ENCODE measurements around the gene MIGA2. TPM values are rescaled to one million over a fixed set of nuclear protein-coding genes. Genes with fewer than 3 reads are reported as not detected.
A peak's percentile ranks its signal among the peaks of the same experiment; 100 is the strongest.

The MIGA2 gene
- total and polyA plus RNA-seq, 4 donors, result 8.0 to 42.6 (median 16.9) TPM

- peaks cover 0 to 6% (median 0%) of the 10 kb centered on the region in 4 donors for H3K36me3 ChIP-seq (ENCODE audit: control insufficient read depth in 4 of 4, insufficient read depth in 3 of 4, low read depth in 1 of 4, low read length in 3 of 4)
- 49% methylated on average over 31 of the region's 31 CpGs for WGBS
- TF ChIP-seq MAX (IDR thresholded peaks at IDR 0.05) (peak; percentile 92), ATF3 (IDR thresholded peaks at IDR 0.05) (no peak), RXRA (IDR thresholded peaks at IDR 0.05) (no peak), FOXA2 (IDR thresholded peaks at IDR 0.05) (no peak), SP1 (IDR thresholded peaks at IDR 0.05) (no peak), FOXA1 (IDR thresholded peaks at IDR 0.05) (no peak), YY1 (IDR thresholded peaks at IDR 0.05) (peak; percentile 59), REST (IDR thresholded peaks at IDR 0.05) (peak; percentile 68), RAD21 (IDR thresholded peaks at IDR 0.05) (peak in 1 of 2 donors; percentile 35), CTCF (IDR thresholded peaks at IDR 0.05; ENCODE audit: low read depth, low read length, missing input control) (peak; percentile 1), TAF1 (conservative IDR thresholded peaks at IDR 0.05) (peak; percentile 31), ZBTB33 (IDR thresholded peaks at IDR 0.05) (no peak), HNF4A (conservative IDR thresholded peaks at IDR 0.05) (no peak), EGR1 (IDR thresholded peaks at IDR 0.05; ENCODE audit: low read depth in 2 of 2) (no peak), JUND (IDR thresholded peaks at IDR 0.05) (no peak), HNF4G (IDR thresholded peaks at IDR 0.05) (no peak), NR2F2 (IDR thresholded peaks at IDR 0.05) (no peak), GABPA (IDR thresholded peaks at IDR 0.05 in 1 of 2, conservative IDR thresholded peaks at IDR 0.05 in 1 of 2) (peak in 1 of 2 donors; percentile 24)
- H3K27ac ChIP-seq (ENCODE audit: low read depth in 1 of 2, low read length in 2 of 2), result peak overlapping the region; percentile 88 to 90
- H3K27me3 ChIP-seq (ENCODE audit: control insufficient read depth in 4 of 4, insufficient read depth in 4 of 4, low read length in 3 of 4), result no peaks in the 10 kb centered on the region
- H3K4me1 ChIP-seq (ENCODE audit: control insufficient read depth in 4 of 4, insufficient read depth in 4 of 4, low read length in 3 of 4), result peaks cover 22 to 53% (median 37%) of the 10 kb centered on the region in 4 donors
- peak overlapping the region; percentile 1 to 33 for H3K9ac ChIP-seq (ENCODE audit: low read depth in 1 of 2, low read length in 2 of 2)
- H3K9me3 ChIP-seq (ENCODE audit: control insufficient read depth in 4 of 4, low read length in 3 of 4), result no peaks in the 10 kb centered on the region
- DNase-seq (ENCODE audit: low spot score), result peak; percentile 88
- H3K4me3 ChIP-seq (ENCODE audit: low read depth in 1 of 3, low read length in 3 of 3), result no peak overlapping the region
These were observed 32.8 kb downstream of the MIGA2 start for GRCh38 chr9:129068990-129069861.
